Spleen (tissue), 11 donors: ENCODE results near the gene APOBR. TPM values are rescaled to one million over a fixed set of nuclear protein-coding genes. Genes with fewer than 3 reads are reported as not detected.
A peak's percentile ranks its signal among the peaks of the same experiment; 100 is the strongest.
"Not testable (repeated sequence)": the region's sequence is repeated elsewhere in the genome, so short reads cannot be mapped to it uniquely, and the experiment has no call there.

Experiments used
- DNase-seq: peaks from one replicate; pipeline ENCODE4 v3.0.0-alpha.2; 2020
- H3K27ac ChIP-seq, 8 donors: fragments of 200-600 bp; sonication (generic) in 7 of 8; 1 replicate in 4 of 8; 2 replicates in 4 of 8; pipeline versions ENCODE4 v1.5.0 to v1.8.0; 2016 to 2021; ENCODE audit warnings: inconsistent platforms in 4 of 8, mild to moderate bottlenecking in 4 of 8, moderate library complexity in 1 of 8
- H3K27me3 ChIP-seq, 7 donors: fragments of 200-600 bp; sonication (generic) in 6 of 7; replicated peaks in 1 of 7; 1 replicate in 4 of 7; 2 replicates in 3 of 7; pipeline versions ENCODE4 v1.5.0 to v1.8.0; 2016 to 2021; ENCODE audit warnings: inconsistent platforms in 3 of 7, mild to moderate bottlenecking in 1 of 7
- H3K36me3 ChIP-seq, 6 donors: fragments of 200-600 bp; sonication (generic) in 5 of 6; 1 replicate in 4 of 6; 2 replicates in 2 of 6; pipeline versions ENCODE4 v1.5.0 to v1.8.0; 2016 to 2021; ENCODE audit warnings: inconsistent platforms in 2 of 6
- H3K4me1 ChIP-seq, 6 donors: fragments of 200-600 bp; sonication (generic) in 5 of 6; 1 replicate in 3 of 6; 2 replicates in 3 of 6; pipeline versions ENCODE4 v1.5.0 to v1.8.0; 2016 to 2021; ENCODE audit warnings: inconsistent platforms in 3 of 6
- H3K4me3 ChIP-seq, 8 donors: fragments of 200-600 bp; sonication (generic) in 7 of 8; 1 replicate in 4 of 8; 2 replicates in 4 of 8; pipeline versions ENCODE4 v1.5.0 to v1.8.0; 2016 to 2021; ENCODE audit warnings: inconsistent platforms in 4 of 8, mild to moderate bottlenecking in 4 of 8, moderate library complexity in 2 of 8
- H3K9me3 ChIP-seq, 8 donors: fragments of 200-600 bp; sonication (generic) in 7 of 8; 1 replicate in 4 of 8; 2 replicates in 4 of 8; pipeline versions ENCODE4 v1.5.0 to v1.8.0; 2016 to 2021; ENCODE audit warnings: inconsistent platforms in 4 of 8
- CTCF ChIP-seq, 11 experiments: fragments of 200-600 bp in 7 of 11; fragments of 450-650 bp in 4 of 11; sonication (generic) in 4 of 11; IDR thresholded peaks in 8 of 11; conservative IDR thresholded peaks in 3 of 11; 1 replicate in 7 of 11; 2 replicates in 4 of 11; pipeline versions ENCODE4 v1.4.0 to v1.8.0; 2016 to 2021; ENCODE audit warnings: antibody characterized with exemption in 11 of 11, inconsistent platforms in 4 of 11, mild to moderate bottlenecking in 1 of 11
- POLR2A ChIP-seq, 3 donors: fragments of 450-650 bp; IDR thresholded peaks; one replicate each; pipeline ENCODE4 v1.5.1; 2017; ENCODE audit warnings: antibody characterized with exemption in 3 of 3, mild to moderate bottlenecking in 1 of 3
- POLR2AphosphoS5 ChIP-seq, 3 donors: sonication (generic); formaldehyde crosslinking; IDR thresholded peaks; one replicate each; pipeline ENCODE4 v1.5.1; 2017; ENCODE audit warnings: antibody characterized with exemption in 3 of 3
- WGBS, 5 donors: extraction: QIAGEN DNeasy Blood & Tissue Kit in 3 of 5; methylation state at CpG; one replicate each; pipeline versions ENCODE4 v1.1.5 to v1.1.7; 2013 to 2018; 5-methylcytosine and 5-hydroxymethylcytosine counted together
- intact Hi-C: fragments of 100-400 bp; cut with DNase I; formaldehyde crosslinking; loops from one replicate; pipeline ENCODE4 v1.15.0; 2023; ENCODE audit warnings: low total_unique reads
- polyA plus RNA-seq, 3 donors: library from polyadenylated mRNA; stranded (reverse); fragments of 200-250 nt; gene quantifications; one replicate each; pipeline ENCODE4 v1.2.1, GENCODE V29; 2013
- total RNA-seq, 7 donors: library from RNA; depleted of rRNA in 3 of 7; stranded (reverse); fragments of >200 nt in 3 of 7; fragmentation: NEBNext Ultra II Directional in 4 of 7; extraction: Animal tissue kit (Norgen Biotek cat#: 25700) in 4 of 7; gene quantifications; one replicate each; pipeline versions ENCODE4 v1.1.0 to v1.2.1, GENCODE V29; 2016 to 2021
- donor health status: healthy with polysubstance abuse.
- donor health status: DM: no; HTN: no; CAD: no; lungs with moderate emphysema.
- donor health status: DM: no; HTN: no; CAD: no.
- donor health status: Bipolar disorder and iron deficiency.
- donor health status: healthy.
- donor health status: DM: no; HTN: no; CAD: no.
- donor health status: DM: yes; HTN: yes; CAD: no.

Gene APOBR
- total and polyA plus RNA-seq, 10 donors = 3.3 to 58.4 (median 23.4) TPM

- Histone ChIP-seq H3K27ac (peak overlapping the region in 1 of 8 donors; percentile 2), H3K36me3 (peaks cover 0 to 55% (median 8%) of the 10 kb centered on the region in 6 donors), H3K4me1 (peaks cover 0 to 56% (median 21%) of the 10 kb centered on the region in 6 donors)
- WGBS, 5 donors = 79 to 83% (median 80%) methylated on average over 18 of the region's 18 CpGs
- TF ChIP-seq POLR2AphosphoS5 (IDR thresholded peaks at IDR 0.05) = peak in 1 of 3 donors; percentile 36
- H3K27me3 ChIP-seq, H3K4me3 ChIP-seq, H3K9me3 ChIP-seq, DNase-seq, intact Hi-C loops: not testable (repeated sequence)
Measured at GRCh38 chr16:28500476-28501180, 6.2 kb downstream of the APOBR start.

GRCh38 chr16:28501258-28502232 lies 7.1 kb downstream of the APOBR start:
- Histone ChIP-seq H3K4me3 (no peak overlapping the region), H3K4me1 (peaks cover 0 to 56% (median 16%) of the 10 kb centered on the region in 6 donors), H3K36me3 (peaks cover 0 to 52% (median 8%) of the 10 kb centered on the region in 6 donors), H3K9me3 (no peaks in the 10 kb centered on the region), H3K27ac (no peak overlapping the region), H3K27me3 (peaks cover 0 to 7% (median 0%) of the 10 kb centered on the region in 7 donors)
- no peak for DNase-seq
- WGBS, 5 donors = 85 to 93% (median 88%) methylated on average over 19 of the region's 19 CpGs
- intact Hi-C loops = no loop called here
- TF ChIP-seq POLR2AphosphoS5 (IDR thresholded peaks at IDR 0.05) = peak in 1 of 3 donors; percentile 57
- no peak for TF ChIP-seq CTCF (IDR thresholded peaks at IDR 0.05 in 8 of 11, conservative IDR thresholded peaks at IDR 0.05 in 3 of 11)
- TF ChIP-seq POLR2A (IDR thresholded peaks at IDR 0.05) = no peak

DNA sequence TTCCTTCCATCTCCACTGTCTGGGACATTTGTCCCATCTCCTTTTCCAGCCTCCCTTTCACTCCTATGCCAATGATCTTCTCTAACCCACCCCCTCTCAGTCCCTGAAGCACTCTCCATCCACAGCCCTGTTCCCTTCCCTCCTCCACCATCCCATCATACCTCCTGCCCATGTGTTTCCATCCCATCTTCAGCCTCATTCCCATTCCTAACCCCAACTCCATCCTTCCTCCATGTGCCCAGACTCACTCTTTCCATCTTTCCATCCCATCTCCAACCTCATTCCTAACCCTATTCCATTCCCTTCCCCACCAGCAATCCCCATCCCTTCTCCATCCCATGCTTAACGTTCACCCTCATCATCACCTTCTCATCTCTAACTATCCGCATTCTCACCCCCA lies 7.8 kb downstream of the APOBR start:
- Histone ChIP-seq H3K27me3 (peaks cover 0 to 15% (median 0%) of the 10 kb centered on the region in 7 donors), H3K9me3 (no peaks in the 10 kb centered on the region), H3K4me3 (no peak overlapping the region), H3K36me3 (peaks cover 0 to 45% (median 8%) of the 10 kb centered on the region in 6 donors), H3K27ac (no peak overlapping the region), H3K4me1 (peaks cover 0 to 56% (median 16%) of the 10 kb centered on the region in 6 donors)
- intact Hi-C loops = no loop called here
- TF ChIP-seq POLR2A (IDR thresholded peaks at IDR 0.05) (no peak), CTCF (IDR thresholded peaks at IDR 0.05 in 8 of 11, conservative IDR thresholded peaks at IDR 0.05 in 3 of 11) (no peak), POLR2AphosphoS5 (IDR thresholded peaks at IDR 0.05) (no peak)
- WGBS, 5 donors = 77 to 89% (median 83%) methylated on average over 2 of the region's 2 CpGs
- no peak for DNase-seq

GRCh38 chr16:28503470-28504259 lies 9.2 kb downstream of the APOBR start:
- Histone ChIP-seq H3K27ac (no peak overlapping the region), H3K36me3 (peaks cover 0 to 31% (median under 1%) of the 10 kb centered on the region in 6 donors), H3K27me3 (peaks cover 0 to 27% (median 0%) of the 10 kb centered on the region in 7 donors), H3K4me3 (no peak overlapping the region), H3K9me3 (no peaks in the 10 kb centered on the region), H3K4me1 (peaks cover 0 to 56% (median 27%) of the 10 kb centered on the region in 6 donors)
- WGBS, 5 donors = 80 to 88% (median 83%) methylated on average over 15 of the region's 15 CpGs
- no peak for TF ChIP-seq POLR2AphosphoS5 (IDR thresholded peaks at IDR 0.05)
- intact Hi-C loops = no loop called here
- no peak for DNase-seq
